Calu3 (cell line): ENCODE results near the gene PTGER2. TPM values are rescaled to one million over a fixed set of nuclear protein-coding genes. Genes with fewer than 3 reads are reported as not detected.
A peak's percentile ranks its signal among the peaks of the same experiment; 100 is the strongest.

Experiments used
- BruUV-seq: library from RNA; stranded (reverse); fragments of 400-500 nt; replicated peaks from 2 replicates; lab custom pipeline; 2021; lab: Mats Ljungman, UMichigan
- CTCF ChIA-PET: fragments of 300-600 bp; sonication (Branson Sonifier 250); formaldehyde crosslinking; loops from one replicate; lab custom pipeline; 2022; ENCODE audit warnings: antibody characterized with exemption; lab: Charles Lee
- DNase-seq: peaks from one replicate; pipeline ENCODE4 v3.0.0; 2022
- H3K27ac Mint-ChIP-seq: one replicate; pipeline ENCODE4 v1.8.0; 2022; ENCODE audit warnings: mixed read lengths; ENCODE audit not compliant: unreplicated experiment
- H3K27me3 Mint-ChIP-seq: one replicate; pipeline ENCODE4 v1.8.0; 2022; ENCODE audit warnings: mixed read lengths; ENCODE audit not compliant: unreplicated experiment
- H3K36me3 Mint-ChIP-seq: one replicate; pipeline ENCODE4 v1.8.0; 2022; ENCODE audit warnings: mild to moderate bottlenecking, moderate library complexity, mixed read lengths; ENCODE audit not compliant: insufficient read depth, unreplicated experiment
- H3K4me1 Mint-ChIP-seq: one replicate; pipeline ENCODE4 v1.8.0; 2022; ENCODE audit warnings: mild to moderate bottlenecking, low read depth, mixed read lengths; ENCODE audit not compliant: unreplicated experiment
- H3K4me3 Mint-ChIP-seq: one replicate; pipeline ENCODE4 v1.8.0; 2022; ENCODE audit warnings: mild to moderate bottlenecking, low read depth, moderate library complexity, mixed read lengths; ENCODE audit not compliant: unreplicated experiment
- H3K9me3 Mint-ChIP-seq: one replicate; pipeline ENCODE4 v1.8.0; 2022; ENCODE audit warnings: low read depth, mixed read lengths; ENCODE audit not compliant: unreplicated experiment
- intact Hi-C: fragments of 100-400 bp; cut with micrococcal nuclease; formaldehyde crosslinking; loops from one replicate; pipeline ENCODE4 v1.10.0; 2022; ENCODE audit not compliant: unreplicated experiment
- total RNA-seq: library from RNA; stranded (reverse); gene quantifications from 2 replicates; pipeline ENCODE4 v1.2.3, GENCODE V29; 2022
- TF ChIP-seq, protein P1 (sequence below): fragments of 200-600 bp; IDR thresholded peaks from one replicate; pipeline ENCODE4 v1.8.0; 2022; ENCODE audit warnings: antibody characterized with exemption; ENCODE audit not compliant: unreplicated experiment

Gene PTGER2
- total RNA-seq, 1 experiment from 2014 or later = not detected

DNA sequence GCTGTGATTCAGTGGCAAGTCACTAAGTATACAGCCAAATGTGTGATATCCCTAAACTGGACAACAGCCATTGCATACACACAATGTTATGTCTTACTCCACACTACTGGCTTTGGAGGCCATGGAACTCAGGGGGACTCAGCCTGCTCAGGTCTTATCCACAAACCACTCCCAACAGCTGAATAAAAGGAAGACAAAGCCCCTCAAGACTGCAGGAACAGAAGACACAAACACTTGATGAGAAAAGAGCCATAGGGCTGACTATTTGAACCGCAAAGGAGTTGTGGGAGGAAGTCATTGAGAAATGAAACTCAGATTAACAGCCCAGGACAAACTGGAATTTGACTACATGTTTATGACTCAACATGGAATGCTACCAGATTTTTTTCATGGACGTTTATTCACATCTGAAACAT, 40.9 kb downstream of the PTGER2 start:
- H3K4me1 Mint-ChIP-seq = peaks cover 30% of the 10 kb centered on the region
- H3K27ac Mint-ChIP-seq = peak overlapping the region; percentile 16
- H3K4me3 Mint-ChIP-seq = peak overlapping the region; percentile 7
- BruUV-seq = no TSS peak
- no peaks in the 10 kb centered on the region for H3K36me3 Mint-ChIP-seq
- no peaks in the 10 kb centered on the region for H3K9me3 Mint-ChIP-seq
- no peak for DNase-seq
- TF ChIP-seq, protein P1, sequence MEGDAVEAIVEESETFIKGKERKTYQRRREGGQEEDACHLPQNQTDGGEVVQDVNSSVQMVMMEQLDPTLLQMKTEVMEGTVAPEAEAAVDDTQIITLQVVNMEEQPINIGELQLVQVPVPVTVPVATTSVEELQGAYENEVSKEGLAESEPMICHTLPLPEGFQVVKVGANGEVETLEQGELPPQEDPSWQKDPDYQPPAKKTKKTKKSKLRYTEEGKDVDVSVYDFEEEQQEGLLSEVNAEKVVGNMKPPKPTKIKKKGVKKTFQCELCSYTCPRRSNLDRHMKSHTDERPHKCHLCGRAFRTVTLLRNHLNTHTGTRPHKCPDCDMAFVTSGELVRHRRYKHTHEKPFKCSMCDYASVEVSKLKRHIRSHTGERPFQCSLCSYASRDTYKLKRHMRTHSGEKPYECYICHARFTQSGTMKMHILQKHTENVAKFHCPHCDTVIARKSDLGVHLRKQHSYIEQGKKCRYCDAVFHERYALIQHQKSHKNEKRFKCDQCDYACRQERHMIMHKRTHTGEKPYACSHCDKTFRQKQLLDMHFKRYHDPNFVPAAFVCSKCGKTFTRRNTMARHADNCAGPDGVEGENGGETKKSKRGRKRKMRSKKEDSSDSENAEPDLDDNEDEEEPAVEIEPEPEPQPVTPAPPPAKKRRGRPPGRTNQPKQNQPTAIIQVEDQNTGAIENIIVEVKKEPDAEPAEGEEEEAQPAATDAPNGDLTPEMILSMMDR = no peak
- CTCF ChIA-PET = no interaction called here
- intact Hi-C loops = no loop called here
- no peaks in the 10 kb centered on the region for H3K27me3 Mint-ChIP-seq

DNA sequence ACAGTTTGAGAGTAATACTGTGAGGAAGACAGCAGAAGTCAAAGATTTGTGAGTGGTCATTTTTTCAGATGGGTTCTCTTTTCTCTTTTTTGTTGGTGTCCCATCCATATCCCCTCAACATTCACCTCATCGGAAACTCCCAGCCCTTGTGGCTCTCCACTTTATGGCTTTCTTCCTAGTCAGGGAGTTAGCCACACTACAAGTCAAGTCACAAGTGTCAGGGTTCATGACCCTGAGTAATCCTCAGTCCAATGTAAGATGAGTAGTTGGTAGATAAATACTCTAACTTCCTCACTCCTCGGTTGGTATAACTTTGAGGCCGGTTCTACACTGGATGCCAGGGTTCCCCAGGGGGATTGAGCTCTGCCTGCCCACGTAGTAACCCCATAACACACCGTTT, 41.4 kb downstream of the PTGER2 start:
- no peaks in the 10 kb centered on the region for H3K9me3 Mint-ChIP-seq
- H3K4me1 Mint-ChIP-seq = peaks cover 30% of the 10 kb centered on the region
- H3K27me3 Mint-ChIP-seq = no peaks in the 10 kb centered on the region
- no peak overlapping the region for H3K27ac Mint-ChIP-seq
- CTCF ChIA-PET = no interaction called here
- TF ChIP-seq, protein P1 = no peak
- no peak overlapping the region for H3K4me3 Mint-ChIP-seq
- BruUV-seq = no TSS peak
- DNase-seq = no peak
- H3K36me3 Mint-ChIP-seq = no peaks in the 10 kb centered on the region
- intact Hi-C loops = no loop called here

- H3K4me3 Mint-ChIP-seq = no peak overlapping the region
- no peak overlapping the region for H3K27ac Mint-ChIP-seq
- H3K27me3 Mint-ChIP-seq = no peaks in the 10 kb centered on the region
- BruUV-seq = no TSS peak
- intact Hi-C loops = no loop called here
- no peaks in the 10 kb centered on the region for H3K36me3 Mint-ChIP-seq
- CTCF ChIA-PET = no interaction called here
- H3K9me3 Mint-ChIP-seq = no peaks in the 10 kb centered on the region
- H3K4me1 Mint-ChIP-seq = peaks cover 30% of the 10 kb centered on the region
- no peak for DNase-seq
- TF ChIP-seq, protein P1 = no peak
Observed at GRCh38 chr14:52356025-52356424, 41.9 kb downstream of the PTGER2 start.

GRCh38 chr14:52360831-52361230, 46.7 kb downstream of the PTGER2 start:
- intact Hi-C loops = no loop called here
- TF ChIP-seq, protein P1 = no peak
- H3K4me1 Mint-ChIP-seq = peaks cover 4% of the 10 kb centered on the region
- no peaks in the 10 kb centered on the region for H3K9me3 Mint-ChIP-seq
- CTCF ChIA-PET = no interaction called here
- H3K27ac Mint-ChIP-seq = no peak overlapping the region
- no peak overlapping the region for H3K4me3 Mint-ChIP-seq
- H3K36me3 Mint-ChIP-seq = no peaks in the 10 kb centered on the region
- no peaks in the 10 kb centered on the region for H3K27me3 Mint-ChIP-seq
- BruUV-seq = no TSS peak
- no peak for DNase-seq
